Measurements from ENCODE around the gene PPM1M. TPM values are rescaled to one million over a fixed set of nuclear protein-coding genes. Genes with fewer than 3 reads are reported as not detected.

The PPM1M gene
- total RNA-seq, 1 donor = 28.2 TPM

DNA sequence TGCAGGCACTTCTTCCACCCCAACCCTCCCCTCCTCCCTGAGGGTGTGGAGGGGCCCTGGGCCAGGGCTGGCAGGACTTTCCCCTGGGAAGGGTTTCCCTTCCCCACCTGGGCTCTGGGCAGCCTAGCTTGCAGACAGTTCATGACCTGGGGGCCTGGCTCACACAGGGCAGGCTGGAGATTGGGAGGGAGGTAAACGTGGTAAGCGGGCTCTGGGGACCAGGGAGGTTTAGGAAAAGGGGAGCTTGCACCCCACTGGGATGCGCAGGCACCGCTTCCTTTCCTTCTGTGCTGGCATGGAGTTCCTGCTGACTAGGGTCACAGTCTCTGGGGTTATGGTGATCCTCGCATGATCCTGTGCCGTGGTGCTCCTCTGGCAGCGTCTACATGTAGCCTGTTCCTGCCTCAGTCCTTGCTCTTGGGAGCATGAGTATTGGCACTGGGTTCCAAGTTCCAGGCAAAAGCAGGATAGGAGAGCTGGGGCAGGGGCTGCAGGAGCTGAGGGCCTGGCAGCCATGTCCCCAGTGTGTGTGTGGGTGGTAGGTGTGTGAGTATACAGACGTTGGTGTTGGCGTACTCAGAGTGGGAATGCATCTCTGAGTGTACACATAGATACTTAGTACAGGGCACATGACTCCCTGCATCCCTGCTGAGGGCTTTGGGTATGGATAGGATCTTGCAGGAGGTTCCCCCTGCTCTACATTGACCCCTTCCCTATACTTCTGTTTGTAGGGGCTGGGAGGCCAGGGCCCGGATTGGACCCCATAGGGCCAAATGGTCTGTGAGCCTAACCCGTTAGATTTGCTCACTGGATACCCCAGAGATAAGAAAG is 49.0 kb downstream of the PPM1M start:
- DNase-seq (ENCODE audit: insufficient read length, low spot score, missing footprints) = peak; percentile 67
- Histone ChIP-seq H3K4me2 (ENCODE audit: insufficient read depth, low read length) (no peak overlapping the region), H2AFZ (ENCODE audit: low read length) (no peak overlapping the region), H3K27me3 (ENCODE audit: insufficient read depth, low read length) (no peaks in the 10 kb centered on the region), H3K79me2 (ENCODE audit: insufficient read depth, low read length) (peaks cover 16% of the 10 kb centered on the region), H3K36me3 (ENCODE audit: insufficient read depth, low read length) (peaks cover 10% of the 10 kb centered on the region), H4K20me1 (ENCODE audit: insufficient read depth, low read length) (peaks cover 2% of the 10 kb centered on the region), H3K9me3 (ENCODE audit: low read depth, low read length) (no peaks in the 10 kb centered on the region), H3K27ac (ENCODE audit: low read depth, low read length) (no peak overlapping the region), H3K4me1 (ENCODE audit: insufficient read depth, low read length) (no peaks in the 10 kb centered on the region), H3K4me3 (ENCODE audit: insufficient read depth, low read length) (no peak overlapping the region)
- TF ChIP-seq, protein P1, sequence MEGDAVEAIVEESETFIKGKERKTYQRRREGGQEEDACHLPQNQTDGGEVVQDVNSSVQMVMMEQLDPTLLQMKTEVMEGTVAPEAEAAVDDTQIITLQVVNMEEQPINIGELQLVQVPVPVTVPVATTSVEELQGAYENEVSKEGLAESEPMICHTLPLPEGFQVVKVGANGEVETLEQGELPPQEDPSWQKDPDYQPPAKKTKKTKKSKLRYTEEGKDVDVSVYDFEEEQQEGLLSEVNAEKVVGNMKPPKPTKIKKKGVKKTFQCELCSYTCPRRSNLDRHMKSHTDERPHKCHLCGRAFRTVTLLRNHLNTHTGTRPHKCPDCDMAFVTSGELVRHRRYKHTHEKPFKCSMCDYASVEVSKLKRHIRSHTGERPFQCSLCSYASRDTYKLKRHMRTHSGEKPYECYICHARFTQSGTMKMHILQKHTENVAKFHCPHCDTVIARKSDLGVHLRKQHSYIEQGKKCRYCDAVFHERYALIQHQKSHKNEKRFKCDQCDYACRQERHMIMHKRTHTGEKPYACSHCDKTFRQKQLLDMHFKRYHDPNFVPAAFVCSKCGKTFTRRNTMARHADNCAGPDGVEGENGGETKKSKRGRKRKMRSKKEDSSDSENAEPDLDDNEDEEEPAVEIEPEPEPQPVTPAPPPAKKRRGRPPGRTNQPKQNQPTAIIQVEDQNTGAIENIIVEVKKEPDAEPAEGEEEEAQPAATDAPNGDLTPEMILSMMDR (IDR thresholded peaks at IDR 0.05; ENCODE audit: extremely low read depth, low read depth, low read length) = no peak

- Histone ChIP-seq H3K79me2 (ENCODE audit: insufficient read depth, low read length) (peaks cover 4% of the 10 kb centered on the region), H3K4me1 (ENCODE audit: insufficient read depth, low read length) (peaks cover 10% of the 10 kb centered on the region), H3K4me3 (ENCODE audit: insufficient read depth, low read length) (no peak overlapping the region), H3K36me3 (ENCODE audit: insufficient read depth, low read length) (peaks cover 10% of the 10 kb centered on the region), H3K9me3 (ENCODE audit: low read depth, low read length) (no peaks in the 10 kb centered on the region), H3K4me2 (ENCODE audit: insufficient read depth, low read length) (no peak overlapping the region), H2AFZ (ENCODE audit: low read length) (no peak overlapping the region), H3K27me3 (ENCODE audit: insufficient read depth, low read length) (no peaks in the 10 kb centered on the region), H4K20me1 (ENCODE audit: insufficient read depth, low read length) (peaks cover 7% of the 10 kb centered on the region), H3K27ac (ENCODE audit: low read depth, low read length) (no peak overlapping the region)
- TF ChIP-seq, protein P1 (IDR thresholded peaks at IDR 0.05; ENCODE audit: extremely low read depth, low read depth, low read length) = no peak
- peak; percentile 80 for DNase-seq (ENCODE audit: insufficient read length, low spot score, missing footprints)
Observed at GRCh38 chr3:52295671-52296208, 50.2 kb downstream of the PPM1M start.

DNA sequence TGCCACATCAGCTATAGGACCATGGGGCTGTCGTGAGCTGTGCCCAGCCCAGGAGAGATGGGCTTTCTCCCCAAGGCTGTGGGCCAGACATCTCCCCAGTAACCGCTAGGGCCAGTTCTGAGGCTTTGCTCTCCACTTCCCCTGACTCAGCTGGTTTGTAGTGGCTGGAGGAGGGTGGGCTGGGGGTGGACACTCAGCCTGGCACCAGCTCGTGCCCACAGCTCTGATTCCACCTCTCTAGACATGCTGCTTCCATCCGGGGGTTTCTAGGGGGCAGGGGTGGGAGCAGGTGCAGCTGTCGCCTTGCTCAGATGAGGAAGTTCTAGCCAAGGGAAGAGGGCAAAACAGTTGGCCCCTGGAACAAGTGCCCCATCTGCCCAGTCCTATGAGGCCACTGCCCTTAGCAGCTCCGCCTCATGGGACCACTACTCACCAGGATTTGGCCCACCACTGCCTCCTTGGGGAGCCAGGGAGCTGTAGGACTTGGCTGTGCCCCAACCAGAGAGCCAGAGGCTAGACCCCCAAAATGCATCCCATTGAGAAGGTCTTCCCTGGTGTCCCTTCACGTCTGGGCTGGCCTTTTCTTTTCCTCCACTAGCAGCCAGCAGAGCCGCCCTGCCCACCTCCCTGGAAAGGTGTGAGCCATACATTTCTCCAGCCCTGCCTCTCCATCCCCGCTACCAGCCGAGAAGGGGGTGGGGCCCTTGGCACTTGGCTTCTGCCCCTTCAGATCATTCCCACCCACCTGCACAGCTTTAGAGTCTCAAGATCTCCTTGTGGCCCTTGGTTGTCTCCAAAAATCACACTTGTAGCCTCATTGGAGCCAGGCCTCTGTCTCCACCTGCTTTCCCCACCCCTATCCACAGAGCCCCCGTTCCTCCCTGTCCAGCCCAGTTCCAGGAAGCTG is 51.9 kb downstream of the PPM1M start:
- no peaks in the 10 kb centered on the region for H3K27me3 ChIP-seq (ENCODE audit: insufficient read depth, low read length)
- DNase-seq (ENCODE audit: insufficient read length, low spot score, missing footprints) = peak; percentile 69
- TF ChIP-seq, protein P1 (IDR thresholded peaks at IDR 0.05; ENCODE audit: extremely low read depth, low read depth, low read length) = no peak

More for the DNA sequence above, 51.9 kb downstream of the PPM1M start:
- Histone ChIP-seq H3K4me2 (ENCODE audit: insufficient read depth, low read length) (no peak overlapping the region), H3K79me2 (ENCODE audit: insufficient read depth, low read length) (no peaks in the 10 kb centered on the region), H3K36me3 (ENCODE audit: insufficient read depth, low read length) (peaks cover 5% of the 10 kb centered on the region), H4K20me1 (ENCODE audit: insufficient read depth, low read length) (peaks cover 11% of the 10 kb centered on the region), H3K27ac (ENCODE audit: low read depth, low read length) (no peak overlapping the region), H3K4me1 (ENCODE audit: insufficient read depth, low read length) (peaks cover 12% of the 10 kb centered on the region), H3K4me3 (ENCODE audit: insufficient read depth, low read length) (no peak overlapping the region), H2AFZ (ENCODE audit: low read length) (no peak overlapping the region), H3K9me3 (ENCODE audit: low read depth, low read length) (no peaks in the 10 kb centered on the region)

Measured in osteoblast (primary cell).